ENCODE measurements around the gene SDCBP2. TPM values are rescaled to one million over a fixed set of nuclear protein-coding genes. Genes with fewer than 3 reads are reported as not detected.
A peak's percentile ranks its signal among the peaks of the same experiment; 100 is the strongest.

Gene SDCBP2
- total and polyA plus RNA-seq, 2 of the 4 experiments (the other 2 are of a cell fraction) = 0.54 to 1.3 TPM

DNA sequence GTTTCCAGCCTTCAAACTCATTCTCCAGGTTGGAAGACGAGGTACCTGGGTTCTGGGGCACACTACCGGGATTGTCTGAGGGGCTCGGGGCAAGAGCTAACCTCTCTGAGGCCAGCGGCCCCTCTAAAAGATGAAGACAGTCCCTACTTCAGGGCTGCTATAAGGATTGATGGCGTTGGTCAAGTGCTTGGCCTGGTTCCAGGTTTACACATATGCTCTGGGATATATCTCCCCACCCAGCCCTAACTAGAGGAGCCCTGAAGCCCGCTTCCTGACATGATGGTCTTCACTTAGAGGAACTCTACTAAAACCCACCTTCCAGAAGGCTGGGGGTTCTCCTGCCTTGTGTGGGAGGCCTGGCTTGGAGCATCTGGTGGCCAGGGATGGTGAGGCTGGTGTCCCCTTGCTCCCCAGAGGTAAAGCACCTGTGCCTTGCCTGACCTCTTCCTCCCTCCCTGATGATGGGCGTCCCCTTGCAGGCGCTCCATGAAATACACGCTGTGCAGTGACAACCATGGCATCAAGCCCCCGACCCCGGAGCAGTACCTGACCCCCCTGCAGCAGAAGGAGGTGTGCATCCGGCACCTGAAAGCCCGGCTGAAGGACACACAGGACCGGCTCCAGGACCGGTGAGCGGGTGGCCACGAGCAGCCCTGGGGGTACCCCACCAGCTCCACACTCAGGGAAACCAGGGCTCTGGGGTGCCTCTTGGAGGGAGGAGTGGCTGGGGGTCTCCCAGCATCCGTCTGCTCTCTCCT lies 28.7 kb downstream of the SDCBP2 start:
- Histone ChIP-seq H3K27ac (ENCODE audit: insufficient read depth, low read length) (no peak overlapping the region), H3K79me1 (ENCODE audit: low read depth in 1 of 2, low read length in 2 of 2) (peaks cover 0 to 8% of the 10 kb centered on the region in 2 experiments; a peak in 1 of 4 replicates), H3K23ac (ENCODE audit: low read depth, low read length) (no peak overlapping the region), H3K4me3 (ENCODE audit: insufficient read depth, low read depth, low read length) (no peak overlapping the region), H2AK9ac (replicated peaks; ENCODE audit: low read depth, low read length, poor library complexity) (peak overlapping the region; percentile 83), H3K27me3 (ENCODE audit: control insufficient read depth, insufficient read depth, low read length) (no peaks in the 10 kb centered on the region), H3K9me1 (ENCODE audit: insufficient read depth, low read length) (peaks cover 26% of the 10 kb centered on the region), H3K4me1 (ENCODE audit: control insufficient read depth, insufficient read depth, low read length) (peaks cover 8% of the 10 kb centered on the region), H4K5ac (ENCODE audit: low read depth, low read length) (no peak overlapping the region), H2BK20ac (ENCODE audit: low read depth, low read length) (no peak overlapping the region), H3K9ac (ENCODE audit: low read depth, low read length) (no peak overlapping the region), H3K36me3 (ENCODE audit: control insufficient read depth, insufficient read depth, low read length) (peaks cover 11% of the 10 kb centered on the region), H3K9me3 (ENCODE audit: control insufficient read depth, insufficient read depth, low read length) (no peaks in the 10 kb centered on the region), H3K4me2 (ENCODE audit: low read depth, low read length) (no peak overlapping the region), H3K56ac (ENCODE audit: extremely low read depth, insufficient read depth, low read length) (no peak overlapping the region), H2AK5ac (ENCODE audit: low read depth, low read length) (peak overlapping the region; percentile 27; the same call in 1 of the 2 replicates), H4K8ac (ENCODE audit: low read depth in 2 of 2, low read length in 2 of 2) (peak overlapping the region in 1 of 2 experiments; percentile 41; a peak in 2 of 4 replicates), H3K14ac (replicated peaks; ENCODE audit: low read depth, low read length) (peak overlapping the region; percentile 54; the same call in 1 of the 2 replicates), H2BK15ac (ENCODE audit: low read depth, low read length) (no peak overlapping the region), H4K20me1 (ENCODE audit: insufficient read depth, low read length) (no peaks in the 10 kb centered on the region), H2BK120ac (ENCODE audit: low read depth, low read length) (0 out of 2 replicates have a peak overlapping the region, but pooled peaks have one; percentile 4), H4K91ac (ENCODE audit: insufficient read depth, low read depth, low read length) (peak overlapping the region; percentile 54; the same call in 1 of the 2 replicates), H3K18ac (ENCODE audit: low read depth, low read length) (no peak overlapping the region), H3K4ac (ENCODE audit: low read depth, low read length) (peak overlapping the region; percentile 53), H2AFZ (replicated peaks; ENCODE audit: low read length, poor library complexity) (no peak overlapping the region), H2BK5ac (ENCODE audit: low read depth, low read length, poor library complexity, severe bottlenecking) (no peak overlapping the region)
- intact Hi-C loops (cut with micrococcal nuclease) (no loop called here), dilution Hi-C loops (cut with HindIII; ENCODE audit: low sequenced_read_pairs, unreplicated experiment) (no loop called here), in situ Hi-C loops (cut with MboI; ENCODE audit: low sequenced_read_pairs) (no loop called here)
- ATAC-seq (ENCODE audit: low read depth) (no peak), DNase-seq (no peak)
- ChIA-PET POLR2A (ENCODE audit: unreplicated experiment) (no interaction called here), CTCF (interaction anchor here (0.6 kb wide), 1 partner anchor 16 kb away, joined by 4 read pairs; no protein-coding TSS in a partner anchor)
- WGBS, 2 experiments (ENCODE audit: extremely low coverage in 2 of 2, insufficient read length in 1 of 2) = no CpG with 5 or more reads among the region's 18 CpGs
- BruUV-seq (replicated peaks) = no TSS peak
- TF ChIP-seq RAD21 (IDR thresholded peaks at IDR 0.05; ENCODE audit: low read length) = no peak
- TF ChIP-seq, protein P1, sequence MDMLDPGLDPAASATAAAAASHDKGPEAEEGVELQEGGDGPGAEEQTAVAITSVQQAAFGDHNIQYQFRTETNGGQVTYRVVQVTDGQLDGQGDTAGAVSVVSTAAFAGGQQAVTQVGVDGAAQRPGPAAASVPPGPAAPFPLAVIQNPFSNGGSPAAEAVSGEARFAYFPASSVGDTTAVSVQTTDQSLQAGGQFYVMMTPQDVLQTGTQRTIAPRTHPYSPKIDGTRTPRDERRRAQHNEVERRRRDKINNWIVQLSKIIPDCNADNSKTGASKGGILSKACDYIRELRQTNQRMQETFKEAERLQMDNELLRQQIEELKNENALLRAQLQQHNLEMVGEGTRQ (IDR thresholded peaks at IDR 0.05; ENCODE audit: low read depth, low read length) = no peak
- TF ChIP-seq, protein P2, sequence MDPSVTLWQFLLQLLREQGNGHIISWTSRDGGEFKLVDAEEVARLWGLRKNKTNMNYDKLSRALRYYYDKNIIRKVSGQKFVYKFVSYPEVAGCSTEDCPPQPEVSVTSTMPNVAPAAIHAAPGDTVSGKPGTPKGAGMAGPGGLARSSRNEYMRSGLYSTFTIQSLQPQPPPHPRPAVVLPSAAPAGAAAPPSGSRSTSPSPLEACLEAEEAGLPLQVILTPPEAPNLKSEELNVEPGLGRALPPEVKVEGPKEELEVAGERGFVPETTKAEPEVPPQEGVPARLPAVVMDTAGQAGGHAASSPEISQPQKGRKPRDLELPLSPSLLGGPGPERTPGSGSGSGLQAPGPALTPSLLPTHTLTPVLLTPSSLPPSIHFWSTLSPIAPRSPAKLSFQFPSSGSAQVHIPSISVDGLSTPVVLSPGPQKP (IDR thresholded peaks at IDR 0.05; ENCODE audit: borderline replicate concordance, low read depth, low read length) = no peak
- TF ChIP-seq RFX5 (IDR thresholded peaks at IDR 0.05; ENCODE audit: low read depth, low read length) = no peak
- no peak for TF ChIP-seq MAFK (IDR thresholded peaks at IDR 0.05; ENCODE audit: low read depth, low read length)
- no peak for TF ChIP-seq CHD1 (IDR thresholded peaks at IDR 0.05; ENCODE audit: low read depth, low read length)
- no peak for TF ChIP-seq SMC3 (IDR thresholded peaks at IDR 0.05; ENCODE audit: low read depth, low read length)
- TF ChIP-seq MAZ (IDR thresholded peaks at IDR 0.05; ENCODE audit: borderline replicate concordance, low read depth, low read length) = no peak
- TF ChIP-seq CEBPB (IDR thresholded peaks at IDR 0.05; ENCODE audit: low read depth, low read length) = no peak
- no peak for TF ChIP-seq MXI1 (IDR thresholded peaks at IDR 0.05; ENCODE audit: borderline replicate concordance, low read depth, low read length)
- TF ChIP-seq NFE2L2 (IDR thresholded peaks at IDR 0.05; ENCODE audit: low read depth, low read length) = no peak
- TF ChIP-seq BHLHE40 (IDR thresholded peaks at IDR 0.05; ENCODE audit: low read depth, low read length) = no peak
- TF ChIP-seq, protein P3, sequence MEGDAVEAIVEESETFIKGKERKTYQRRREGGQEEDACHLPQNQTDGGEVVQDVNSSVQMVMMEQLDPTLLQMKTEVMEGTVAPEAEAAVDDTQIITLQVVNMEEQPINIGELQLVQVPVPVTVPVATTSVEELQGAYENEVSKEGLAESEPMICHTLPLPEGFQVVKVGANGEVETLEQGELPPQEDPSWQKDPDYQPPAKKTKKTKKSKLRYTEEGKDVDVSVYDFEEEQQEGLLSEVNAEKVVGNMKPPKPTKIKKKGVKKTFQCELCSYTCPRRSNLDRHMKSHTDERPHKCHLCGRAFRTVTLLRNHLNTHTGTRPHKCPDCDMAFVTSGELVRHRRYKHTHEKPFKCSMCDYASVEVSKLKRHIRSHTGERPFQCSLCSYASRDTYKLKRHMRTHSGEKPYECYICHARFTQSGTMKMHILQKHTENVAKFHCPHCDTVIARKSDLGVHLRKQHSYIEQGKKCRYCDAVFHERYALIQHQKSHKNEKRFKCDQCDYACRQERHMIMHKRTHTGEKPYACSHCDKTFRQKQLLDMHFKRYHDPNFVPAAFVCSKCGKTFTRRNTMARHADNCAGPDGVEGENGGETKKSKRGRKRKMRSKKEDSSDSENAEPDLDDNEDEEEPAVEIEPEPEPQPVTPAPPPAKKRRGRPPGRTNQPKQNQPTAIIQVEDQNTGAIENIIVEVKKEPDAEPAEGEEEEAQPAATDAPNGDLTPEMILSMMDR (conservative IDR thresholded peaks at IDR 0.05; ENCODE audit: low read depth, low read length) = no peak
- TF ChIP-seq FOS (IDR thresholded peaks at IDR 0.05; ENCODE audit: low read depth, low read length) = no peak

All from IMR-90 (cell line).